GM19455 (cell line): ENCODE measurements around the gene OGFR.

ENCODE experiments used
- ATAC-seq: cut with Tn5 transposase; IDR thresholded peaks from one replicate; pipeline ENCODE4 v1.9.1; 2021; ENCODE audit not compliant: unreplicated experiment

OGFR gene

DNA sequence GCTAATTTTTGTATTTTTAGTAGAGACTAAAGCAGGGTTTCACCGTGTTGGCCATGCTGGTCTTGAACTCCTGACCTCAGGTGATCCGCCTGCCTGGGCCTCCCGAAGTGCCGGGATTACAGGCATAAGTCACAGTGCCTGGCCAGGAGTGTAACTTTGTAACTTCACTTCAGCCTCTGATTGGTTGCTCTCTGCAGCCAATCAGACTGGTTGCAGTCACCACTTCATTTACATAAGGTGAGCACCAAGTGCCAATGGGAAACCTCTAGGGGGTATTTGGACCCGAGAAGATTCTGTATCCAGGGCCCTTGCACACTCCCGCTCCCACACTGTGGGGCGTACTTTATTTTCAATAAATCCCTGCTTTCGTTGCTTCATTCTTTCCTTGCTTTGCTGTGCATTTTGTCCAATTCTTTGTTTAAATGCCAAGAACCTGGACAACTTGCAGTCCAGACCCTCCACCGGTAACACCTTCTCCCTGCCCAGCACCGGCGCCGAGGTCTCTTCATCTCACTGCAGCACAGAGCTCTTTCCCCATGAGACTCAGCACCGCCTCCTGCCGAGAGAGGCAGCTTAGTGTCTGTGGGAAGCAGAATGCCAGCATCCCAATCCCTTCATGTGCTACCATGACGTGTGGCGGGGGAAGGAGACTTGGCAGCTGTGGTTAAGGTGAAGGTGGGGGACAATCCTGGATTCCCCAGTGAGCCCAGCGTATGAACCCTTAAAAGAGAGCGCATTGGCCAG lies 22.3 kb upstream of the OGFR start:
- ATAC-seq: no peak

DNA sequence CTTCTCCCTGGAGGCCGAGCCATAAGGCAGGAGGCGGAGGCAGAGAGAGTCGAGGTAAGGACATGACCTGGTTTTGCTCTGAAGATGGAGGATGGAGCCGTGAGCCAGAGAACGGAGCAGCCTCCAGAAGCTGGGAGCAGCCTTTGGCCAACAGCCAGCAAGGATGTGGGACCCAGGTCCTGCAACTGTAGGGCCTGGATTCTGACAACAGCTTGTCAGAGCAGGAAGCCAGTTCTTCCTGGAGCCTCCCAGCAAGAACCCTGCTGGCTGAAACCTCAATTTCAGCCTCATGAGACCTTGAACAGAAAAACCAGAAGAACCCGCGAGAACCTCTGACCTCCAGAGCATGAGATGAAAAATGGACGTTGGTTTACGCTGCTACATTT lies 21.7 kb upstream of the OGFR start:
- no peak for ATAC-seq

GRCh38 chr20:62784497-62784896 lies 20.1 kb upstream of the OGFR start:
- ATAC-seq: no peak

GRCh38 chr20:62785393-62785792 lies 19.2 kb upstream of the OGFR start:
- no peak for ATAC-seq

- no peak for ATAC-seq
Observed at GRCh38 chr20:62786157-62786556, 18.5 kb upstream of the OGFR start.

DNA sequence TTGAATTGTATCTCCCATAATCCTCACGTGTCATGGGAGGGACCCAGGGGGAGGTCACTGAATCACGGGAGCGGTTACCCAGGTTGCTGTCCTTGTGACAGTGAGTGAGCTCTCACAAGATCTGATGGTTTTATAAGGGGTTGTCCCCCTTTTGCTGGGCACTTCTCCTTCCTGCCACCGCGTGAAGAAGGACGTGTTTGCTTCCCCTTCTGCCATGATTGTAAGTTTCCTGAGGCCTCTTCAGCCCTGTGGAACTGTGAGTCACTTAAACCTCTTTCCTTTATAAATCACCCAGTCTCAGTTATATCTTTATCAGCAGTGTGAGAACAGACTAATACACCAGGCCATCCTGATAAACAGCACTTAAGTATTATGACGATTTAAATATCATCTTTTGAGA lies 17.3 kb upstream of the OGFR start:
- no peak for ATAC-seq

DNA sequence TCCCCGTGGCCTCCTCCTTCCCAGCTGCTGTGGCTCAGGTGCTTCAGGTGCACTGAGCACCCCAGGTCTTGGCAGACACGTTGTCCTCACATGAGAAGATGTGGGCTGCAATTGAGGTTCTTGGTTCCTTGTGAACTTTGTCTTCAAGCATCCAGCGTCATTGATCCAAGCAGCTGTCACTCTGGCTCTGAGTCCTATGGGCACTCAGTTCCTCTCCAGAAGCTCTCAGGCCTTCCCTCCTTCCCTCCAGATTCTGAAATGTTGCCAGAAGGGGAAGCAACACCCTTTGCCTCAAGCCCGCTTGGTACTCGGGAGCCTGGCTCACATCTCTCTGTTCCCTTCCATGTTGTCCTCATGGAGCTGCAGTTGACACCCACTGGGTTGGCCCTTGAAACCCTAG lies 16.8 kb upstream of the OGFR start:
- no peak for ATAC-seq

GRCh38 chr20:62788607-62789006 lies 16.0 kb upstream of the OGFR start:
- ATAC-seq: no peak

DNA sequence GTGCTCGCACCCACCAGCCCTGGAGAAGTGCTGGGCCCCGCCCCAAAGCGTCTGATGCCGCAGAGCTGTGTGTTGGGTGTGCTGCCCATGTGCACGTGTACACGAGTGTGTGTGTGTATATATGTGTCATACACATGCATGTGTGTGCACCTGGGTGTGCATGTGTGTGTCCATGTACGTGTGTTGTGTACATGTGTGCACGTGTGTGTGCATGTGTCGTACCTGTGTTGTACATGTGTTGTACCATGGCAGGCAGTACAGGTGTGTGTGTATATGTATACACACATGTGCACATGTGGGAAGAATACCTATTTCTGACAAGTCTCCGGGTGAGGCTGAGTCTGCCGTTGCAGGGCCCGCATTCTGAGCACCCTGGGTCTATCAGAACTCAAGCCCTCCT lies 14.6 kb upstream of the OGFR start:
- no peak for ATAC-seq

DNA sequence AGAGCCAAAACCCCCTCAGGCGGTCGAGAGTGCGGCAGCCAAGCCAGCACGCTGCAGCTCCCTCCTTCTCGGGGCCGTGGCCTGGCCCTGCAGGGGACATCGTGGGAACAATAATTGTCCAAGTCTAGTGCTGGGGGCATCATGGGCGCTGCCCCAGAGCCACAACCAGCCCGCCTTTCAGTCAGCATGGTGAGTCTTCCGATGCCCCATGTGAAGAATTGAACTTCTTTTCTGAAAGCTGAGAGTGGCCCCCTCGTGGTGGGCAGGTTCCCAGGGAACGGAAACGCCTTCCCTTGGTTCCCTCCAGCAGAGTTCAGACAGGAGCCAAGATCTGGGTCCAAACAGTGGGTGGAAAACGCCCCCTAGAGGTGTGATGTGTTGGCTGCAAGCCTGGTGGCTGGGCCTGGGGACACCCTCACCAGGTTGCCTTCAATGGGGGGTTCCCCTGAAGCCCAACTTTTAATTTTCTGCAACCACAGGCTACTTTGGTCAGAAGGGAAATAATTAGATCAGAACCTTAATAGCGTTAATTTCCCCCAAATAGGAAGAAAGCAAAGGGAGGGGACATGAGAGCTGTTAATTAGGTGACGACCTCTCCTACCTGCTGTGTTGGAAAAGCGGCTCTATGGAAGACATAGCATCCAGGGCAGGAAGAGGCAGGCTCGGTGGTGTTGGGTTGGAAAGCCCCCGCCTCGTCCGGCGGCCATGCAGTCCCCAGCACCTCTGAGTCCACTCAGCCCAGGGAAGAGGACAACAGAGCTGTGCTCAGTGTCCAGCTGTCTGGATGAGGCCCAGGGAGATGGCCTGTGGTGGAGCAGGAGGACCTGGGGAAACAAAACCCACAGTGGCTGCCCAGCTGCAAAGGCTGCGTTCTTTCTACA lies 13.1 kb upstream of the OGFR start:
- no peak for ATAC-seq

DNA sequence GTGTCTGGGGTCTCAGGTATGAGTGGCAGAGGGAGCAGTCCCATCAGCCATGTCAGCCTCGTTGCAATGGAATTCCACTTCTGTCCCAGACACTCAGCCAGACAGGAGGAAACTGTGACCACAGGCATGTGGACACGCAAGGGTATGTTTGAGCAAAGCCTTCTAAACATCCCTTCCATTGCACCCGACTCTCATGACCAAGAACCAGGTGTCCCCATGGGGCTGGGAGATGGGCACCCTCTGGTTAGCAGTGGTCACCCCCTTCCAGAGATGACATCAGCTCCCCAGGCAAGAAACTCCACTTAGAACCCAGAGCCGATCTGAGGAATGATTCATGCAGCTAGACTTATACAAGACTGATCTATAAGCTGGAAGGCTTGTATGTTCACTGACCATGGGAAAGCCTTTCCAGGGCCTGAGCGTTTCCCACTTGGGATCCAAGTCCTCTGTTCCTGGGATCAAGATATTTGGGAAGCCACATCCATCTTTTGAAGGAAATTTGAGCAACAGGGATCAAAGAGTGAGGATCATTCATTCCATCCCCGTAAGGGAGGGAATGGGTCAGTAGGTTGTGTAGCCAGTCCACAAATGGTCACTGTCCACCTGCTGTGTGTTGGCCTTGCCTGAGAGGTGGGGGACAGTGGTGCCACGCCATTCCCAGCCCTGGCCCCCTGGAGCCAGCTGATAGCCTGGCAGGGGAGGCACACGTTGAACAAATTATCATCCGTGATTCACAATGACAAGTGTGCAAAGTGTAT lies 12.3 kb upstream of the OGFR start:
- no peak for ATAC-seq

GRCh38 chr20:62792940-62793756 lies 11.5 kb upstream of the OGFR start:
- no peak for ATAC-seq

GRCh38 chr20:62793757-62794006 lies 11.0 kb upstream of the OGFR start:
- ATAC-seq: no peak

DNA sequence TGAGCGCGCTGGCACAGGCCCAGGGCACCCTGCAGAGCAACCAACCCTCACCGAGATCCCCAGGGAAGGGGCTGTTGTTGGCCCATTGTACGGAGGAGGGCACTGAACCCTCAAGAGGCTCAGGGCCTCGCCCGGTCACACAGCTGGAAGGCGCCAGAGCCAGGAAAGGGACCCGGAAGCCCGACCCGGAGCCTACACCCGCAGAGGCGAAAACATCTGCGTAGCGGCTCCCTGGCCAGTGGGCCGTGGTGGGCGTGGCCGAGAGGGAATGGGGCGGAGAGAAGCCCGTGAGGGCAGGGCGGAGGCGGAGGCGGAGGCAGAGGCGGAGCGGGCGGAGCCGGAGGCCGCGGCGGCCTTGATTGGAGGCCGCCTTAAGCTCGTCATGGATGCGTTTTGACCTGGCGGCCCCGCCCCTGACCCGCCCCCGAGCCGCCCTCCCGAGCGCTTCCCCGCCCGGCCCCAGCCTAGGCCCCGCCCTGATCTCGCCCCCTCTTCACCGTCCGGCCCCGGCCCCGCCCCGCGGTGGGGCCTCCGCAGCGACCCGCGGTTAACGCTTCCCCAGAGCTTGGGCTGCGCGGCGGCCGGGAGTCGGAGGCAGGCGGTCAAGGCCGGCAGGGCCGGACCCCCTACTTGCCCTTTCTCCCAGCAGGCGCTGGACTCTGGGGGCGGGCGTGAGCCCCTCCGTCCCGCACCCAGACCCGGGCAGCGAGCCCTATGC lies 10.5 kb upstream of the OGFR start:
- ATAC-seq: peak; percentile 68

- no peak for ATAC-seq
Observed at GRCh38 chr20:62795023-62795761, 9.4 kb upstream of the OGFR start.

GRCh38 chr20:62796699-62797491 lies 7.7 kb upstream of the OGFR start:
- ATAC-seq: peak; percentile 1

- ATAC-seq: no peak
Observed at GRCh38 chr20:62797671-62798532, 6.7 kb upstream of the OGFR start.

DNA sequence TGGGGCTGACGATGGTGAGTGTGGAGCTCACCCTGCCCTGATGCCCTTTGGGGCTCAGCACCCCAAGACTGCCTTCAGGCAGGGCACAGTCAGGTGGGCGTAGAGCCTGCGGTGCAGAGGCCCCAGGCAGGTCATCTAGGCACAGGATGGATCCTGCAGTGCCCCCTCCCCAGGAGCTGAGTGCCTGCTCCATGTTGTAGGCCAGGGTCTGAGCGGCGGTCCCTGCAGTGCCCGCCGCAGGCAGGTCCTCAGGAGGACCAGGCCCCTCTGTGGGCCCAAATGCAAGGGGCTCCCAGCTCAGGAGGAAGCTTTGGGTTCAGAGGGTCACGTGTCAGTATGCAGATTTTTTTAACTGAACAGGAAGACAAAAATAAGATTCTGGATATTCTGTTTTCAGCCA lies 5.6 kb upstream of the OGFR start:
- no peak for ATAC-seq
